SKM-1 treated with dmso at 0.1 percent for 144 hours (cell line): ENCODE measurements around the gene ATXN1.
A peak's percentile ranks its signal among the peaks of the same experiment; 100 is the strongest.

Experiments used
- DNase-seq: peaks from one replicate; lab custom pipeline; 2025; ENCODE audit not compliant: unreplicated experiment; lab: John Stamatoyannopoulos, UW

Gene ATXN1

DNA sequence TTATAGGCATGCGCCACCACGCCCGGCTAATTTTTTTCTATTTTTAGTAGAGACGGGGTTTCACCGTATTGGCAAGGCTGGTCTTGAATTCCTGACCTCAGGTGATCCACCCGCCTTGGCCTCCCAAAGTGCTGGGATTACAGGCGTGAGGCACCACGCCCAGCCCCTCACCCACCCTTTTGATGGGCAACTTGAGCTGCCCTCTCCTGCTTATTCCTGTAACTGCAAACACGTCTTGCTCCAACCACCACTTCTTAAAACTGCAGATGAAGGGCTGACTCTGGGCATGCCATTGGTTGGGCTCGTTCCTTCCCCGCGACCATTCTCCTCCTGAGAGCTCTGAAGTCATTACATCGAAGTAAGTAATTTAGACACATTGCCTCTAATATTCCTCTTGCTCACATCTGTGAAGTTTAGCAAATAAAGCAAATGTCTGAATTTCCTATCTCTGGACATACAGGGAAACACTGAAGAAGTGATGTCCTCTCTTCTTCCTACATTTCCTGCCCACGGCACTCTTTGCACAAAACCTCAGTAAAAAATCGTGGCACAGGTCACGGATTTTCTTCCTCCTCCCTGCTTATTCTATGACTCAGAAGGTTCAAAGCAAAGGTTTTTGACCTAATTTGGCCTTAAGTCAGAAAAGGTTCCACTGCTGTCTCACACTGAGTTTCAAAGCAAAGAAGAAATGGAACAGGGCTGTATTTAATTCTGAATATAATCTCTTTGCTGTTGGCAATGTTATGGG is 405.4 kb downstream of the ATXN1 start:
- DNase-seq = no peak

DNA sequence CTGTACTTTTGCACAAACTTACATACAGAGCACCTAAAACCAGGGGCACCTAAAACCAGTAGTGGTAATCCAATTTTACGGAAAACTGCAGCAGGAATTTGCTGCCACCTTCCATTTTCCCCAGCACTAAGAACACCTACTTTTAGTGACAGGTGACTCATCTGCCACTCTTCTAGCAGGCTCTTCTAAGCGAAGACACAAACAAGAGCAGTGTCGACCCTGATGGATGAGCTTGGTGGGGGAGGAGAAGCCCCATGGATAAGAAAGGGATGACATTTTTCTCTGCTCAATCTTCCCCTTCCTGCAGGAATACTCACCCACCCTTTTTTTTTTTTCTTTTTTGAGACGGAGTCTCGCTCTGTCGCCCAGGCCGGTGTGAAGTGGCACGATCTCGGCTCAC is 406.0 kb downstream of the ATXN1 start:
- no peak for DNase-seq

DNA sequence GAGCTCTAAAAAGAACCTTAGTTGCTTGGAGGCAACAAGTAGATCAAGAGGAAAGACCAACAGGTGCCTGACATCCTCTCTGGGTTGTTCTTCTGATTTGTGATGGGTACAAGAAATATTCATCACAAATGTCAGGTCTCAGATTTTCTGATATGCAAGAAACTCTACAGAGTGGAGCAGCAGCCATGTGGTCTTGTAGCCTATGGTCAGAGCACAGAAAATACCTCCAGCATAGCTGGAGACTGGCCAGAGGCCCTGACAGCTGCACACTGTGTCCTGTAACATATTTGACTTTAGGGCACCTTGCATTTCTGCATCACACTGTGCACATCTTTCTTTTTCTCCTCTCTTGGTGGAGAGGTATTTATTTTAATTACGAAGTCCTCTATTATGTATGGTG is 406.6 kb downstream of the ATXN1 start:
- no peak for DNase-seq

DNA sequence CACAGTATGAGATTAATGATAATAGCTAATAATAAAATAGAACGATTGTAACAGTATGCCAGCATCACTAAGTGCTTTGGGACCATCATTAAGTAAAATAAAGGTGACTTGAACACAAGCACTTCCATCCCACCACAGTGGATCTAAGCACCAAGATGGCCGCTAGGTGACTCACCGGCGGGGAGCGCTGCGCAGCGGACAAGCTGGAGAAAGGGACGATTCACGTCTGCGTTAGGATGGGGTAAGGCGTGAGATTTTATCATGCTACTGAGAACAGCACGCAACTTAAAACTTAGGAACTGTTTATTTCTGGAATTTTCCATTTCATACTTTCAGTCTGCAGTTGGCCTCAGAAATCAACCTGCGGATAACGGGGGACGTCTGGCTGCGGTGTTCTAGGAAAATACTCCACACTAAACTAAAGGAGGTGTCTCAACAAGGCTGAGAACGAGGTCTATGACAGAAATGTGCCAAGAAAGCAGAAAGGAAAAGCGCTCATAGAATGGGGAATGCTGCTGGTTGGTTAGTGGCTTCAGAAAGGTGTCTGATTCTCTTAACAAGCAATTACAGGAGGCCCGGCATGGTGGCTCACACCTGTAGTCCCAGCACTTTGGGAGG is 408.3 kb downstream of the ATXN1 start:
- no peak for DNase-seq

DNA sequence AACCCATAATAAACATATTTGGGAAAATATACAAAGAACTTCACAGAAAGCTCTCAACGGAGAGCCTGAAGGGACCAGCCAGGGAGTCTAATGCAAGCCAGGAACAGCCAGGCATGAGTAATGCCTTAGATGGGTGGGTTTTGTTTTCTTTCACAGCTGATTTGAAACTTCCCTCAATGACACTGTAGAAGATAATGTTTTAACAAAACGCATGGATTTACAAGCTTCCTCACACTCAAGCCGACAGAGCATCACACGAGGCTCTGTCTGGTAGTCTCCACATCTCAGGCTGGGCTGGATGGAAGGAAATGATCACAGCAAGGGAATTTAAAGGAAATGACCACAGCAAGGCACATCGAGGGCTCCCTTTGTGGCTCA is 409.0 kb downstream of the ATXN1 start:
- DNase-seq = no peak

DNA sequence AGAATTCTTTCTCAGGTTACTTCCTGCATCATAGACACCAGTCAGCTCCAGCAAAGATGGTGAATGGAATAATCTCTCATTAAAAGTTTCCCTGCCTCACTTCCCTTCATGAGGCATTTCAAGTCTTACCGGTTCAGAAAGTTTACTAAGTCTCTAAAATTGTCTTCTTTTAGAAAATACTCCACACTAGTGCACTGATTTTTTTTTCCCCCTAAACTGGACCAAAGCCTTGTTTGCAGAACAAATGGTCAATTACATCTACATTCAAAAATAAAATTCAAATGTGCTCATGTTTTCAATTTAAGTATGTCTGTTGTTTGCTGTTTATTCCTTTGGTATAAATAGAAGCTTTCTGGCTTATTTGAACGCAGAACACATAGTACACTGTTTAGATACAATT is 411.7 kb downstream of the ATXN1 start:
- no peak for DNase-seq

DNA sequence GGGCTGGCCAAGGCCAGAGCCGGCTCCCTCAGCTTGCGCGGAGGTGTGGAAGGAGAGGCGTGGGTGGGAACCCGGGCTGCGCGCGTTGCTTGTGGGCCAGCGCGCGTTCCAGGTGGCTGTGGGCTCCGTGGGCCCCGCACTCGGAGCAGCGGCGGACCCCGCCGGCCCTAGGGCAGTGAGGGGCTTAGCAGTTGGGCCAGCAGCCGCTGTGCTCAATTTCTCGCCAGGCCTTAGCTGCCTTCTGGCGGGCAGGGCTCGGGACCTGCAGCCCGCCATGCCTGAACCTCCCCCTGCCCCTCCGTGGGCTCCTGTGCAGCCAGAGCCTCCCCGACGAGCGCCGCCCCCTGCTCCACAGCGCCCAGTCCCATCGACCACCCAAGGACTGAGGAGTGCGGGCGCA is 414.4 kb downstream of the ATXN1 start:
- DNase-seq = no peak

DNA sequence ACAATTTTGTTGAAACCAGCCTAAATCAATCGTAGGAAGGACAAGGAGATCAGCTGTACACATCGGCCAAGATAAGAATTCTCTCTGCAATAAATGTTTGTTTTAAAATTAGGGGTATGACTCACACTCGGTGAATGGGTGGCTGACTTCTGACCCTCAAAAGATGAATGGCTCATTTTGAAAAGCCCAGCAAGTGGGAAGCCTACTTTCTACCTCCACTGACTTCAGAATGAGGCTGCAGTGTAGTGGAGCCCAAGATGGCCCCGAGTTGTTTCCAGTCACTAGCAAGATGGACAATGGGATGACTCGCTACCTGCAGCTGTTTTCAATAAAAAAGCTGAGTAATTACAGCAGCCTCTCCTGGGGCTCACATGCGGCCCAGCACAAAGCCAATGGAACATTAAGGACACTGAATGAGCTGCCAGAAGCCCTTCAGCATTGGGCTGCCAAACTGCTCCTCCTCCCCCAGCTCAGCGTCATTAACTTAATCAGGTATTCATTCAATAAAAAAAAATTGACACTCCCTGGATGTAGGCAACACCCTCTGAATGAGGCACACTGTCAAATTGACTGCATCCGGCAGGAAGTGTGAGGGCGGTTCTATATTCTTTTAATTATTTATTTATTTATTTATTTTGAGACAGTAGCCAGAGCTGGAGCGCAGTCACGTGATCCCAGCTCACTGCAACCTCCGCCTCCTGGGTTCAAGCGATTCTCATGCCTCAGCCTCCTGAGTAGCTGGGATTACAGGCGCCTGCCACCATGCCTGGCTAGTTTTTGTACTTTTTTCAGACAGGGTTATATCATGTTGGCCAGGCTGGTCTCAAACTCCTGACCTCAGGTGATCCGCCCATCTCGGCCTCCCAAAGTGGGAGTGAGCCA is 415.6 kb downstream of the ATXN1 start:
- DNase-seq = no peak

DNA sequence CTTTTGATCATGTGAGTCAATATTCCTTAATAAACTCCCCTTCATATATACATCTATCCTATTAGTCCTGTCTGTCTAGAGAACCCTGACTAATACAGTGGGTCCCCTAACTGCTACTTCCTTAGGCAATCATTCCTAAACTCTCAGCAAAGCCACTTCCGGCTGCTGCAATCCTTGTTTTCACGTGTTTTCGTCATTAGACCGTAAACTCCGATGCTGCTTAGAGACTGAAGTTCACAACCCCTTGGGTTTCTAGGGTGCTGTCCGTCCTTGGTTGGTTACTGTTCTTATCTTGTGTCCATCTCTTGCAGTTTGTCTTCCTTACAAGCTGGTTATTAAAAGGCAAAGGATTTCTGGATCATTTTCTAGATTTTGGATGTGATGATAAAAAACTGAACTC is 416.5 kb downstream of the ATXN1 start:
- DNase-seq = no peak

DNA sequence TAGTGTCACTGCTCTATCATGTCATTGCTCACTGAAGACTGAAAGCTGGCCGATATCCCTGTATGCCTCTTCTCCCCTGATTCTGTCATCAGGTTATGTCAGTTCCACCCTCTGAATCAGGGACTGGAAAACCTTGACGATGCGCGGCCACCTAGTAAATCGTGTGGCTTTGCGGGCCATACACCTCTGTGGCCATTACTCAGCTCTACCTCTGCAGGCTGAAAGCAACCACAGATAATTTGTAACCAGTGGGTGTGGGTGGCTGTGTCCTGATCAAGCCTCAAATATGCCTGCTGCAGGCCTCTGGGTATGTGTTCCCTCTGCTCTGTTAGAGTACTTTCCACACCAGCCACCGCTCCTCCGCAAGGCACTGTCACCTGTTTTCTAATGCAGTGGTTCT is 417.7 kb downstream of the ATXN1 start:
- no peak for DNase-seq

DNA sequence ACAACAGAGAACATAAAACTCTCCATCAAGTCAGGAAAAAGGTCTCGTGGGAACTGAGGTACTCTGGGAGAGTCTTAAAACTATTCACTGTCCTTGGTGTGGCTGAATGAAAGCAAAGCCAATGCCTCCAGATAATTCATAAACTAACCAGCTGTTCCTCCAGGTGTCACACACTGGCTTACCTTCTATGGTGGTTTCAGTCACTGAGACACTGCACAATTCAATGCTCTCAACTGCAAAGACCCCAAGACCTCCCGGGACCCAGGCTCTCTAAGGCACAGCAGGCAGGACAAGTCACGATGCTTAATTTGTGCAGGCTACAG is 422.0 kb downstream of the ATXN1 start:
- no peak for DNase-seq

DNA sequence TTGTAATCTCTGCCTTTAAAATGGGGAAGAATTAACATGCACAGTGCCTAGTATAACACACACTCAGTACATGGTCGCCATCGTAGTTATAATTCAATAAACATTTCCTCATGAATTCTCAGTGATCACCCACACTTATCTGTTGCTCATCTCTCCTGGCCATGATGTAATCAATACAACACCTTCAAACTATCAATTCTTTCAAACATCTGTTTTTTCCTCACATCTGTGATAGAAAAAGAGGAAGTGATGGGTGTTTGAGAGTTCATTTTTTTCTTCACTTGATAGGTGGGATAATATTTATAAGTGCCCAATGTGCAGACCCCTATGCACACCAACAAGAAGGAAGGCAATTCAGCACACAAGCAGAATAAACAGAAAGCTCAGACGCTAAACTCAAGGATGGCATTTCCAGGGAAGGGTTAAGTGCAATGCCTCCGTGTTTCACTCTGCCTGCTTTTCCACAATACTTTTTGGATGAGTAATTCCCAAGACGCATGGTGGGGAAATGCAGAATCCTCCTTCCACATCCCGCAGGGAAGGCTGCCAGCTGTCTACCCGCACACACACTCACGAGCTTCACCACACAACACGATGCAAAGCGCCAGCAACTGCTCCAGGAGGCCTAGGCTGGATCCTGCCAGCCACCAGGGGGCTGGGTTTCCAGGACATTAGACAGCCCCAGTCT is 422.5 kb downstream of the ATXN1 start:
- DNase-seq = no peak

DNA sequence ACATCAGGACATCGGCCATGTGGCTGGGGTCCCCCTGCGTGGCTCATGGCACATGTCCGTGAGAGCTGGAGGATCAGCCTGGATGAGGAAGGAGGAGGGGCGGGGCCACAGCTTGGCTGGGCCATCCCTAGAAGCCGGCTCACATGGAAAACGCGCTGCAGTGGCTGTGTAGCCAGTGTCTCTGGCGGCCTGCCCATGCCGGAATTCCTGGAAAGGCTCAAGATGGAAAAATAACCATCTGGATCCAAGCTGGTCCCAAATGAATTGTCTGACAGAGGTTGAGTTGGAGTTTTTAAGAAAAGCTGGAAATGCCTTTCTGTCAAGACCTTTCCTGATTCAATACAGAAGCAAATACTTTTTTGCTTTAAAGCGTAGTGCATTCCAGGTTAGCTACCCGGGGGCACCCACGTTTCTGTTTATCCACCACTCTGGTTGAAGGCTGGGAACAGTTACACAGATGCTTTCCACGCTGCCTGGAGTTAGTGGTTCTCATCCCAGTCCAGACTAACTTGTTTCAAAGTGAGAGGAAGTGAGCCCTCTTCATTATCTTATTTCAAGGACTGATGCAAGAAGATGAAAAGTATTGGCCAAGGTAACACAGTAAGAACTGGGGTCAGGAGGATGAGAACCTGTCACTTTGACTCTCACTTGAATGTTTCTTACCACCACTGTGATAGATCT is 423.8 kb downstream of the ATXN1 start:
- DNase-seq = no peak

DNA sequence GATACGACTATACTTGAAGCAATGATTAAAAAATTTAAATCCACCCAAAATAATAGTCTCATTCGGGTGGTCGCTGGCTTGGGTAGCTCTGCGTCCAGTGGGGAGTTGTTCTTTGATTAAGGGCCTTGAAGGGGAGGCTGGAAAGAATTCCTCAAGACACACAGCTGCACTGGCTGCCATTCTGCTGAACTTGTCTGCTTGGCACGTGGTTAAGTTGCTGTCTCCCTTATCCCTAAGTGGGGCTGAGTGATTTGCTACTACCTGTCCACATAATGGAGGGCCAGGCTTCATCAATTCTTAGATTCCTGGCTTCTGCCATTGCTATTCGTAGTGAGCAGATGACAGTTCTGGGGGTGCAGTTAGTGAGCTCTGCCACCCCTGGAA is 424.4 kb downstream of the ATXN1 start:
- no peak for DNase-seq

DNA sequence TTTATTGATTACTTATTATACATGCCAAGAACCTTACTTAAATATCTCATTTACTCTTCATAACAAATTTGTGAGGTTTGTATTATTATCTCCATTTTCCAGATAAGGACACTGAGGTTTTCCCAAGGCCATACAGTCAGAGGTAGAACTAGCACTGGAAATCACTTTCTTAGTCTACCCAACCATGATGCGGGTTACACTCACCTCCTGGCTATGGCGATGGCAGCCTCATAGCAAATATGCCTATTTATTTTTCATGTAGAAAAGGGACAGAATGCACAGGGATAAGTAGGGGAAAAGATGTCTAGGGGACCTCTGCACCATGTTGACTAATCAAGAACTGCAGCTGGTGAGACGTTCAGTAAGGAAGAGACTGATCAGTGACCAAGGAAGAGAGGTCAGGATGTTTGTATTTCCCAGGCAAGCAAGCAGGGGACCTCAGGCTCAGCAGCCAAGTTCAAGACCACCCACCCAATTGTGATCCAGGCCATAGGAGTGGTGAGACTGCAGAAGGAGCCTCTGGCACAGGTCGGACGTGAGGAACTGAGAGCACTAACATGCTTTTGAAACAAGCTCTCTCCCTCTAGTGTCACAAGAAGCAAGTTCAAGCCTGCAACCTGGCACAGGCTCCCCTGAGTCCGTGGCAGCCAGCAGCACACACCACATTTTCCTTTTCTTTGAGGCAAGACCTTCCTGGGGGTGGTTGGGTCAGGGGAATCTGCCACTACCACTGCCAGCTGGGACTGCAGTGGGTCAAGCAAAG is 425.0 kb downstream of the ATXN1 start:
- DNase-seq = no peak

DNA sequence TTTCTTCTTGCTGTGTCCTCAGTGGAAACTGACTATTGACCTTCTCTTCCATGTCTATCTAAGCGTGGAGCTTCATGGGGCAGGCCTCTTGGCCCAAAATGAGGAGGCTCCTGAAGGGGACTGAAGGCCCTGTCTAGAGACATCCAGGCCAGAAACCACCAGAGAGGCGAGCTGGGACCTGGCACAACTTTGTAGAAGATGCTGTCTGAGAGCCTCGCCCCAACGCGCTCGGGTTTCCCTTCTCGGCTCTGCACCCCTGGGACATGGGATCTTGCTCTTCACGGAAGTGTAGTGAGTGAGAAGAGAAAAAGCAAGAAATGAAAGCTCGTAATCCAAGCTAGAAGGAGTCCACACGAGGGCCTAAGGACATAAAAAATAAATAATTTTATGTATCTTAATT is 426.1 kb downstream of the ATXN1 start:
- no peak for DNase-seq

DNA sequence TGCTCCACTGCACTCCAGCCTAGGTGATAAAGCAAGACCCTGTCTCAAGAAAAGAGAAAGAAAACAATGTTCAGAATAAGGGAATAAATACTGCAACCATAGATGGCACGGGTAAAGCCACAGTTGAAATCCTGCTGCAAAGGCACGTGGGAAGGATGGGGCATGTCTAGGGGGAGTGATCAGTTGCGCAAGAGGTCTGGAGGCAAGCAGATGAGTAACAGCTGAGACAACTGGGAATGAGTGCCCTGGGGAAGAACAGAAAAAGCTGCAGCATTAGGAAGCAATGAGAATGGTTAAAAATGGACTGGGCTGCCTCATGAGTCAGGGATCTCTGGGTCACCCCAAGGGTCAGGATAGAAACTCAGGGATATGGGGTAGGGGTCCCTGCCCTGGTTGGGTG is 426.6 kb downstream of the ATXN1 start:
- DNase-seq = no peak

DNA sequence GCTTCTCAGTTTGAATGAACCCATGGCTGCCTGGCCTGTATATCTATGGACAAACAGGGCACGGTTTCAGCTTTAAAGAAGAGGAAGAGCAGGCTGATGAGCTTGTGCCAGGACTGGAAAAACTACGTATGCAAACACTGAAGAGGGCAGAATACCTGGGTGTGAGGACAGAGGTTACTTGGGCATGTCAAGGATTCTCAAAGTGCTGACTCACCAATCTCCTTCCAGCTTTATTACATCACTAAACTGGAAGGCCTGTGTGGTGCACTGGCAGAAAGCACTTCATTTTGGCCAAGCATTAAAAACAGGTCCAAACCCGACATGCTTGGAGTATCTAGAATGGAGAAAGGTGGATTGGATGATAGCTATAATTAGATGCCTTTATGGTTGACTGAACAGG is 427.7 kb downstream of the ATXN1 start:
- DNase-seq = no peak

DNA sequence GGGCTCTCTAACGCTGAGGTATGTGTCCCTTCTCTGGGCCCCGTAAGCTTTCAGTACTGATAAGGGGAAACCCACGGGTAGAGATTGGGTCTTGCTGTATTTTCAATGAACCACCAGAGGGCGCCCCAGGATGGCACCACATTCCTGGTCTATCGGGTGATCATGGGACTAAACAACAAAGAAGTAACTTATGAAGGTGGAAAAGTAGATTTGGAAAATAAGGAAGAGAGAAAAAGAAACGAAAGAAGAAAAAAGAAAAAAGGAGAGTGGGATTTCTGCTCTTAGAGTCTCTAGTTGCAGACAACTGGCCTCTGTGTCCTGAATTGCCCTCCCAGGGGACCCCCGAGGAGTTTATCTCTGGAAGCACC is 429.1 kb downstream of the ATXN1 start:
- peak; percentile 47 for DNase-seq

DNA sequence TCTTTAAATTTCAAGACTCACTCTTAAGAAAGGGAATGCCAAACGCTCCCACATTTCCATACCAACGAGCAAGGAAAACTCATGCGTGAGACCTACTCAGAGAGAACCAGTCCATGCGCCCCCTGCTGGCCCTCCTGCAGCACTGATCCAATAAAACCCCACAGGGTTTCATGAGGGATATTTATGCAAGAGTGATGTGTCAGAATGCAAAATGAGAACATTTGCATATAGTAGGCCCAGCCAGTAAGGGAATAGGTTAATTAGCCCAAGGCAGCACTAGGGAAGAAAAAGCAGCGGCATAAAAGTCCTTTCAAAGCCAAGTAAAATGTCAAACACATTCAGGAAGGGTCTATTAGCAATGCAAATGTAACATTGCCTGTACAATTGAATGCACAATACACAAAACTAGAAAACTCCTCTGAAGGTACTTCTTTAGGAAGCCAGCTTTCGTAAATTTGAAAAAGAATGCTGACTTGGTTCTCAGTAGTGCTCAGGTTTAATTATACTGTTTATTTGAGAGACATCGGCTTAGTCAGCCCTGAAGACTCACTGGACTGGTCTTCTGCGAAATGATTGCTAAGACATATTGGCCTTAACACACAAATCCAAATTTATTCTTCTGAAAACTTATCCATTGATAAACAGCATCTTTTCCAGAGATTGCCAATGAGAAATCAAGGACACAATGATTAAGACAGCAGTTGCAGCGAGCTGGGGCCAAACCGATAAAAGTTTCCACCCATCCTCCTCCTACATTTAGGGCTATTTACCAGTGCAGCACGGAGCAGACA is 429.7 kb downstream of the ATXN1 start:
- peak; percentile 76 for DNase-seq
